ENCODE measurements around the gene SNX30.

Gene SNX30

DNA sequence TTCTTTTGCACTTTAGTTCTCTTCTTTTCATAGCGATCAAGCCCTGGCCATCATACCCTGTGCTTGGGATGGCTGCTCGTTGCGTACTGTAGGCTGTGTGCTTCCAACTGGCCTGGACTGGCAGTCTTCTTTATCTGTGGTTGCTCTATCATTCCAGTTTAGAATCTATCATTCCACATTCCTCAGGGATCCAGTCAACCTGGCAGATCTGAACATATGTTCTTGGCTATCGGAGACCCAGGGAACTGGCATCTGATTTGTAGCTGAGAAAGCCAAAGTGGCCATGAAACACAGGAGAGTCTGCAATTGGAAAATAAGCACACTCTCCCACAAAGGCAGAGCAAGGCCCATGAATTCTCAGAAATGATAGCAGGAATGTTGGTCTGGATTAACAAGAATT is 162.8 kb downstream of the SNX30 start:
- no peaks in the 10 kb centered on the region for H3K27me3 ChIP-seq (ENCODE audit: insufficient read depth, low read length)
- no peaks in the 10 kb centered on the region for H3K4me1 ChIP-seq (ENCODE audit: insufficient read depth, low read length, severe bottlenecking)
- no peaks in the 10 kb centered on the region for H4K20me1 ChIP-seq (ENCODE audit: insufficient read depth, low read length)
- H3K9me3 ChIP-seq (ENCODE audit: low read length): no peaks in the 10 kb centered on the region
- H3K9ac ChIP-seq (ENCODE audit: low read length): no peak overlapping the region
- no peak overlapping the region for H2AFZ ChIP-seq (ENCODE audit: low read length)
- no peak overlapping the region for H3K27ac ChIP-seq (ENCODE audit: low read depth, low read length, poor library complexity, severe bottlenecking)
- no peaks in the 10 kb centered on the region for H3K36me3 ChIP-seq (ENCODE audit: insufficient read depth, low read length)
- H3F3A ChIP-seq (ENCODE audit: insufficient read depth, low read length): no peaks in the 10 kb centered on the region
- H3K9me2 ChIP-seq (ENCODE audit: low read depth, low read length): no peaks in the 10 kb centered on the region
- no peaks in the 10 kb centered on the region for H3K79me2 ChIP-seq (ENCODE audit: insufficient read depth, low read length)
- H3K4me2 ChIP-seq (ENCODE audit: low read length): no peak overlapping the region
- TF ChIP-seq CTCF (IDR thresholded peaks at IDR 0.05; ENCODE audit: low read length): no peak
- no peak for TF ChIP-seq EZH2 (IDR thresholded peaks at IDR 0.05; ENCODE audit: borderline replicate concordance, low read length)
- no peak overlapping the region for H3K4me3 ChIP-seq (ENCODE audit: low read depth, low read length, poor library complexity, severe bottlenecking)

GRCh38 chr9:112914524-112914923 is 164.0 kb downstream of the SNX30 start:
- no peaks in the 10 kb centered on the region for H3K79me2 ChIP-seq (ENCODE audit: insufficient read depth, low read length)
- no peaks in the 10 kb centered on the region for H3K9me2 ChIP-seq (ENCODE audit: low read depth, low read length)
- H3K9ac ChIP-seq (ENCODE audit: low read length): no peak overlapping the region
- no peak overlapping the region for H3K27ac ChIP-seq (ENCODE audit: low read depth, low read length, poor library complexity, severe bottlenecking)
- H3K4me2 ChIP-seq (ENCODE audit: low read length): no peak overlapping the region
- H4K20me1 ChIP-seq (ENCODE audit: insufficient read depth, low read length): no peaks in the 10 kb centered on the region
- H3K9me3 ChIP-seq (ENCODE audit: low read length): no peaks in the 10 kb centered on the region
- no peak for TF ChIP-seq EZH2 (IDR thresholded peaks at IDR 0.05; ENCODE audit: borderline replicate concordance, low read length)
- no peak for TF ChIP-seq CTCF (IDR thresholded peaks at IDR 0.05; ENCODE audit: low read length)
- H3K36me3 ChIP-seq (ENCODE audit: insufficient read depth, low read length): no peaks in the 10 kb centered on the region
- H2AFZ ChIP-seq (ENCODE audit: low read length): no peak overlapping the region
- H3F3A ChIP-seq (ENCODE audit: insufficient read depth, low read length): no peaks in the 10 kb centered on the region
- no peak overlapping the region for H3K4me3 ChIP-seq (ENCODE audit: low read depth, low read length, poor library complexity, severe bottlenecking)
- H3K27me3 ChIP-seq (ENCODE audit: insufficient read depth, low read length): no peaks in the 10 kb centered on the region
- no peaks in the 10 kb centered on the region for H3K4me1 ChIP-seq (ENCODE audit: insufficient read depth, low read length, severe bottlenecking)

DNA sequence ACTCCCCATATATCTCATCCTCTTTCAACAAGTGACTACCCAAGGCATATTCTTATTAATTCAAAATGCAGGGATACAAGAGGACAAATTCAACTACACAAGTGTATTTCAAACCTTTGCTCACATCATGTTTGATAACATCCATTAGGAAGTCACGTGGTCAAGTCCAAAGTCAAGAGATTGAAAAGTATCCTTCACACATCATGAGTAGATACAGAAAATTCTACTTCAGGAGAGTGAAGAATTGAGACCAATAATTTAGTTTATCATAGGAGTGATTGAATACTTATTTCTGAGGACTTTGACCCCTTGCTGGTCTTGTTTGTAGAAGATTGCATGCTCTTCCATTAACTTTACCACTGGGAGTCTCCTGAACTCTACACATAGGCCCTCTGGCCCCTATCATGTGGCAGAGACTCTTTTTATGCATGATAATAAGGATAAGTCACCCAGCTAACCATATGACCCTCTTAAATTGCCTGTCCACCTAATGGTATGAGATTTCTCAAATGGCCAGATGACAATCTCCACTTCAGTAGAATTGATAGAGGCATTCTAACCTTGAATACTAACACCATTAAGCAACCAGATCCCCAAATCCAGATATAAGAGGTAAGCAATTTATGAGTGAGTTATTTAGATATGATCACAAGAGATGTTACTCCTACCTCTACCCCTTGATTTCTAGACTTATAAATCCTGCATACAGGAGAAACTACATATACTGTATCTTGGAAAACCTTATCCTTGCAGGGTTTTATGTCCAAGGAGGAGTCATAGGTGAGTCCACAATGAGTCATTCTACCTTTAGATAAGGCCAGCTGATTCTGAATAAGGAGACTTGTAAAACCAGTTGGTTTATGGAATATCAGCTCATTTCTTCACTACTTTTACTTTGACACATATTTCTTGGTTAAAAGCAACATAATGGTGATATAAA is 166.8 kb downstream of the SNX30 start:
- no peak overlapping the region for H3K27ac ChIP-seq (ENCODE audit: low read depth, low read length, poor library complexity, severe bottlenecking)
- H3K4me2 ChIP-seq (ENCODE audit: low read length): no peak overlapping the region
- H3K4me3 ChIP-seq (ENCODE audit: low read depth, low read length, poor library complexity, severe bottlenecking): no peak overlapping the region

More for the DNA sequence above, 166.8 kb downstream of the SNX30 start:
- H3K9me2 ChIP-seq (ENCODE audit: low read depth, low read length): no peaks in the 10 kb centered on the region
- no peaks in the 10 kb centered on the region for H3K27me3 ChIP-seq (ENCODE audit: insufficient read depth, low read length)
- no peaks in the 10 kb centered on the region for H4K20me1 ChIP-seq (ENCODE audit: insufficient read depth, low read length)
- no peaks in the 10 kb centered on the region for H3K9me3 ChIP-seq (ENCODE audit: low read length)
- no peaks in the 10 kb centered on the region for H3K79me2 ChIP-seq (ENCODE audit: insufficient read depth, low read length)
- TF ChIP-seq EZH2 (IDR thresholded peaks at IDR 0.05; ENCODE audit: borderline replicate concordance, low read length): no peak
- TF ChIP-seq CTCF (IDR thresholded peaks at IDR 0.05; ENCODE audit: low read length): no peak
- H3K36me3 ChIP-seq (ENCODE audit: insufficient read depth, low read length): no peaks in the 10 kb centered on the region
- H2AFZ ChIP-seq (ENCODE audit: low read length): no peak overlapping the region
- H3K4me1 ChIP-seq (ENCODE audit: insufficient read depth, low read length, severe bottlenecking): no peaks in the 10 kb centered on the region
- H3K9ac ChIP-seq (ENCODE audit: low read length): no peak overlapping the region
- H3F3A ChIP-seq (ENCODE audit: insufficient read depth, low read length): no peaks in the 10 kb centered on the region
